Suprapubic skin (tissue), 3 donors: Measurements from ENCODE around the gene MALRD1.

Experiments used
- EP300 ChIP-seq: sonication (generic); formaldehyde crosslinking; IDR thresholded peaks from one replicate; pipeline ENCODE4 v1.6.1; 2017; ENCODE audit warnings: antibody characterized with exemption
- TF ChIP-seq, protein P1 (sequence below), 2 donors: fragments of 200-600 bp in 1 of 2; fragments of 450-650 bp in 1 of 2; sonication (generic) in 1 of 2; IDR thresholded peaks; one replicate each; pipeline ENCODE4 v1.5.1; 2016 to 2019; ENCODE audit warnings: antibody characterized with exemption in 2 of 2, mild to moderate bottlenecking in 1 of 2, moderate library complexity in 1 of 2

DNA sequence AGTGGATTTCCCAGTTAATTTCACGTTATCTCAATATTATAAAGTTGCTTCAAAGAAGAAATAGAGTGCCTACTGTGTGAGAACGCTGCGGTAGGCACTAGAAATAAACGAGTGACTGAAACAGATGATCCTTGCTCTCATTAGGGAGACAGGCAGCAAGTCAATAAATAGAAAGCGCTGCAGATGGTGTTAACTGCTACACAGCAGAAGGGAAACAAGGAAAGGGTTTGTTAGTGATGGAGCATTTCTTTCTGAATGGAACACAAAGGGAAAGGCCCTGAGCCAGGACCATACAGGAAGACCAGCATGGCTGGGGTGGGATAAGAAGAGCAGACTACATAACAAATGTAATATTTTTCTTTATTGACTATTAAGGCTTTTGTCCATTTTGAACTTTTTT is 235.2 kb downstream of the MALRD1 start:
- TF ChIP-seq, protein P1, sequence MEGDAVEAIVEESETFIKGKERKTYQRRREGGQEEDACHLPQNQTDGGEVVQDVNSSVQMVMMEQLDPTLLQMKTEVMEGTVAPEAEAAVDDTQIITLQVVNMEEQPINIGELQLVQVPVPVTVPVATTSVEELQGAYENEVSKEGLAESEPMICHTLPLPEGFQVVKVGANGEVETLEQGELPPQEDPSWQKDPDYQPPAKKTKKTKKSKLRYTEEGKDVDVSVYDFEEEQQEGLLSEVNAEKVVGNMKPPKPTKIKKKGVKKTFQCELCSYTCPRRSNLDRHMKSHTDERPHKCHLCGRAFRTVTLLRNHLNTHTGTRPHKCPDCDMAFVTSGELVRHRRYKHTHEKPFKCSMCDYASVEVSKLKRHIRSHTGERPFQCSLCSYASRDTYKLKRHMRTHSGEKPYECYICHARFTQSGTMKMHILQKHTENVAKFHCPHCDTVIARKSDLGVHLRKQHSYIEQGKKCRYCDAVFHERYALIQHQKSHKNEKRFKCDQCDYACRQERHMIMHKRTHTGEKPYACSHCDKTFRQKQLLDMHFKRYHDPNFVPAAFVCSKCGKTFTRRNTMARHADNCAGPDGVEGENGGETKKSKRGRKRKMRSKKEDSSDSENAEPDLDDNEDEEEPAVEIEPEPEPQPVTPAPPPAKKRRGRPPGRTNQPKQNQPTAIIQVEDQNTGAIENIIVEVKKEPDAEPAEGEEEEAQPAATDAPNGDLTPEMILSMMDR (IDR thresholded peaks at IDR 0.05): no peak
- TF ChIP-seq EP300: no peak
